ENCODE data around the gene ZFYVE19. TPM values are rescaled to one million over a fixed set of nuclear protein-coding genes. Genes with fewer than 3 reads are reported as not detected.

ZFYVE19 gene
- total and polyA plus RNA-seq, 2 of the 13 experiments (the other 11 are each of a cell fraction or from before 2014, with no cell fraction given) = 23.3 to 44.0 TPM

GRCh38 chr15:40763801-40764628, 42.9 kb upstream of the ZFYVE19 start, which contains the start of gene GCHFR (continued):
- no peak for TF ChIP-seq SOX13 (IDR thresholded peaks at IDR 0.05)
- peak in 1 of 2 experiments; percentile 43; a peak in 2 of 4 replicates for TF ChIP-seq SOX13 (CRISPR knock-in tag; conservative IDR thresholded peaks at IDR 0.05 in 1 of 2, IDR thresholded peaks at IDR 0.05 in 1 of 2)
- peak; percentile 79 for TF ChIP-seq SPEN (CRISPR knock-in tag; IDR thresholded peaks at IDR 0.05; ENCODE audit: low read depth)
- peak; percentile 65 for TF ChIP-seq ZBTB7A (CRISPR knock-in tag; IDR thresholded peaks at IDR 0.05)
- TF ChIP-seq DNMT1 (CRISPR knock-in tag; IDR thresholded peaks at IDR 0.05) = no peak
- TF ChIP-seq SIX1 (CRISPR knock-in tag; IDR thresholded peaks at IDR 0.05; ENCODE audit: borderline replicate concordance) = no peak
- peak; percentile 69; the same call in 1 of the 2 replicates for TF ChIP-seq ZNF510 (CRISPR knock-in tag; IDR thresholded peaks at IDR 0.05; ENCODE audit: low read depth)
- 0 out of 2 replicates have a peak, but pooled peaks have one; percentile 49 for TF ChIP-seq ZNF75D (CRISPR knock-in tag; IDR thresholded peaks at IDR 0.05; ENCODE audit: borderline replicate concordance)
- TF ChIP-seq ZNF232 (CRISPR knock-in tag; IDR thresholded peaks at IDR 0.05; ENCODE audit: borderline replicate concordance) = no peak
- TF ChIP-seq ZNF746 (CRISPR knock-in tag; IDR thresholded peaks at IDR 0.05) = no peak; the same call in none of the 2 replicates
- TF ChIP-seq PHB2 (IDR thresholded peaks at IDR 0.05; ENCODE audit: partially characterized antibody) = no peak
- peak; percentile 70; the same call in 1 of the 2 replicates for TF ChIP-seq YEATS2 (CRISPR knock-in tag; IDR thresholded peaks at IDR 0.05; ENCODE audit: borderline replicate concordance)
- no peak for TF ChIP-seq SNRNP70 (IDR thresholded peaks at IDR 0.05; ENCODE audit: low read depth, low read length)
- TF ChIP-seq, protein P1, sequence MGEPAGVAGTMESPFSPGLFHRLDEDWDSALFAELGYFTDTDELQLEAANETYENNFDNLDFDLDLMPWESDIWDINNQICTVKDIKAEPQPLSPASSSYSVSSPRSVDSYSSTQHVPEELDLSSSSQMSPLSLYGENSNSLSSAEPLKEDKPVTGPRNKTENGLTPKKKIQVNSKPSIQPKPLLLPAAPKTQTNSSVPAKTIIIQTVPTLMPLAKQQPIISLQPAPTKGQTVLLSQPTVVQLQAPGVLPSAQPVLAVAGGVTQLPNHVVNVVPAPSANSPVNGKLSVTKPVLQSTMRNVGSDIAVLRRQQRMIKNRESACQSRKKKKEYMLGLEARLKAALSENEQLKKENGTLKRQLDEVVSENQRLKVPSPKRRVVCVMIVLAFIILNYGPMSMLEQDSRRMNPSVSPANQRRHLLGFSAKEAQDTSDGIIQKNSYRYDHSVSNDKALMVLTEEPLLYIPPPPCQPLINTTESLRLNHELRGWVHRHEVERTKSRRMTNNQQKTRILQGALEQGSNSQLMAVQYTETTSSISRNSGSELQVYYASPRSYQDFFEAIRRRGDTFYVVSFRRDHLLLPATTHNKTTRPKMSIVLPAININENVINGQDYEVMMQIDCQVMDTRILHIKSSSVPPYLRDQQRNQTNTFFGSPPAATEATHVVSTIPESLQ (CRISPR knock-in tag; conservative IDR thresholded peaks at IDR 0.05) = no peak
- TF ChIP-seq, protein P2, sequence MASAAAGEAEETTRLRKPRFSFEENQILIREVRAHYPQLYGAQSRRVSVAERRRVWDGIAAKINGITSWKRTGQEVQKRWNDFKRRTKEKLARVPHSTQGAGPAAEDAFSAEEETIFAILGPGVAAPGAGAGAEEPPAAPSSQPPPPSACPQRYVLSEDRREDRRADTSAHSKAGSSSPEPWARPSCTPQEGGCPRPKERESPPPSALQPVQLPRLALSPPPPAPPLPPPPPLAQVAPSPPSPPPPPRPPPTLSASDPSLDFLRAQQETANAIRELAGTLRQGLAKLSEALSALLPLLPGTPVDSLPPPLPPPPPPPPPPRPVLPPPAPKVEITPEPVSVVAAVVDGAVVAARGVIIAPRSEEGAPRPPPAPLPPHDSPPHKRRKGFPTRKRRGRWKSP (CRISPR knock-in tag; IDR thresholded peaks at IDR 0.05) = no peak; the same call in none of the 2 replicates
- no peak for TF ChIP-seq SSRP1 (CRISPR knock-in tag; IDR thresholded peaks at IDR 0.05)
- TF ChIP-seq RFX5 (IDR thresholded peaks at IDR 0.05; ENCODE audit: low read depth, low read length) = peak; percentile 51
- peak; percentile 35; the same call in 1 of the 2 replicates for TF ChIP-seq ZNF251 (CRISPR knock-in tag; IDR thresholded peaks at IDR 0.05)
- TF ChIP-seq, protein P3, sequence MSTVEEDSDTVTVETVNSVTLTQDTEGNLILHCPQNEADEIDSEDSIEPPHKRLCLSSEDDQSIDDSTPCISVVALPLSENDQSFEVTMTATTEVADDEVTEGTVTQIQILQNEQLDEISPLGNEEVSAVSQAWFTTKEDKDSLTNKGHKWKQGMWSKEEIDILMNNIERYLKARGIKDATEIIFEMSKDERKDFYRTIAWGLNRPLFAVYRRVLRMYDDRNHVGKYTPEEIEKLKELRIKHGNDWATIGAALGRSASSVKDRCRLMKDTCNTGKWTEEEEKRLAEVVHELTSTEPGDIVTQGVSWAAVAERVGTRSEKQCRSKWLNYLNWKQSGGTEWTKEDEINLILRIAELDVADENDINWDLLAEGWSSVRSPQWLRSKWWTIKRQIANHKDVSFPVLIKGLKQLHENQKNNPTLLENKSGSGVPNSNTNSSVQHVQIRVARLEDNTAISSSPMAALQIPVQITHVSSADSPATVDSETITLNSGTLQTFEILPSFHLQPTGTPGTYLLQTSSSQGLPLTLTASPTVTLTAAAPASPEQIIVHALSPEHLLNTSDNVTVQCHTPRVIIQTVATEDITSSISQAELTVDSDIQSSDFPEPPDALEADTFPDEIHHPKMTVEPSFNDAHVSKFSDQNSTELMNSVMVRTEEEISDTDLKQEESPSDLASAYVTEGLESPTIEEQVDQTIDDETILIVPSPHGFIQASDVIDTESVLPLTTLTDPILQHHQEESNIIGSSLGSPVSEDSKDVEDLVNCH (CRISPR knock-in tag; IDR thresholded peaks at IDR 0.05) = no peak
- 0 out of 2 replicates have a peak, but pooled peaks have one; percentile 89 for TF ChIP-seq MTERF4 (CRISPR knock-in tag; IDR thresholded peaks at IDR 0.05)
- no peak for TF ChIP-seq ADNP (CRISPR knock-in tag; IDR thresholded peaks at IDR 0.05)
- TF ChIP-seq SALL2 (CRISPR knock-in tag; IDR thresholded peaks at IDR 0.05) = peak; percentile 89; the same call in 1 of the 2 replicates
- TF ChIP-seq NCOA2 (CRISPR knock-in tag; IDR thresholded peaks at IDR 0.05) = peak; percentile 17; the same call in 1 of the 2 replicates

Measured in HepG2 (cell line).